ENCODE data around the gene GEMIN7. TPM values are rescaled to one million over a fixed set of nuclear protein-coding genes. Genes with fewer than 3 reads are reported as not detected.
A peak's percentile ranks its signal among the peaks of the same experiment; 100 is the strongest.

Gene GEMIN7
- total RNA-seq, 1 donor from 2014 or later, result 46.0 TPM

DNA sequence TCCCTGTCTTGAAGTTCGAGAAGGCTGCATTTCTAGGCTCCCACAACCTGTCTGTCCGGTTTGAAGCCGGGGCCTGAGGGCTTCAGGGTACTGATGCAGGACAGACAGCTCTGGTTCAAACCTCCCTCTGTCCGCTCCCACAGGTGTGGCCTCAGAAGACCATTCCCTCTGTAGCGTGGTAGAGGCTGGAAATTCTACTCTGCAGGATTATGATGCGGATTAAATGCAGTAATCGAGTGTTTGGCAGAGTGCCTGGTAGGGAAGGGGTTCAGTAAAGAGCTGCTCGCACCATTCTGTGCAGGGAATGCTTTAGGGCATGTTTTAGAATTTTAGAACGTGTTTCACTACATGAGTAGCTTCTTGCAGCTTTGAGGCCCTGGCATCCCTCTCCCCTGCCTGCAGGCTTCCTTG, 44.4 kb downstream of the GEMIN7 start:
- Mint-ChIP-seq H3K36me3 (ENCODE audit: low read depth, unreplicated experiment) (peaks cover 2% of the 10 kb centered on the region), H3K9me3 (ENCODE audit: unreplicated experiment) (no peaks in the 10 kb centered on the region), H3K27ac (ENCODE audit: unreplicated experiment) (no peak overlapping the region), H3K4me3 (ENCODE audit: unreplicated experiment) (no peak overlapping the region), H3K4me1 (ENCODE audit: low read depth, unreplicated experiment) (no peaks in the 10 kb centered on the region), H3K27me3 (ENCODE audit: low read depth, unreplicated experiment) (no peaks in the 10 kb centered on the region)
- Histone ChIP-seq H3K4me1 (ENCODE audit: insufficient read depth, low read length) (no peaks in the 10 kb centered on the region), H3K4me3 (ENCODE audit: insufficient read depth, low read depth, low read length) (no peak overlapping the region), H3K9me3 (ENCODE audit: insufficient read depth, low read depth, low read length) (no peaks in the 10 kb centered on the region), H4K20me1 (ENCODE audit: insufficient read depth, low read length) (peaks cover 93% of the 10 kb centered on the region), H3K27me3 (ENCODE audit: insufficient read depth, low read length) (no peaks in the 10 kb centered on the region), H3K27ac (ENCODE audit: low read depth, low read length) (no peak overlapping the region), H3K4me2 (ENCODE audit: low read length) (no peak overlapping the region), H3K79me2 (ENCODE audit: insufficient read depth, low read length) (peaks cover 85% of the 10 kb centered on the region), H3K9ac (ENCODE audit: low read length) (no peak overlapping the region), H2AFZ (ENCODE audit: low read depth, low read length) (no peak overlapping the region), H3K36me3 (ENCODE audit: insufficient read depth, low read length) (no peaks in the 10 kb centered on the region)
- TF ChIP-seq, protein P1, sequence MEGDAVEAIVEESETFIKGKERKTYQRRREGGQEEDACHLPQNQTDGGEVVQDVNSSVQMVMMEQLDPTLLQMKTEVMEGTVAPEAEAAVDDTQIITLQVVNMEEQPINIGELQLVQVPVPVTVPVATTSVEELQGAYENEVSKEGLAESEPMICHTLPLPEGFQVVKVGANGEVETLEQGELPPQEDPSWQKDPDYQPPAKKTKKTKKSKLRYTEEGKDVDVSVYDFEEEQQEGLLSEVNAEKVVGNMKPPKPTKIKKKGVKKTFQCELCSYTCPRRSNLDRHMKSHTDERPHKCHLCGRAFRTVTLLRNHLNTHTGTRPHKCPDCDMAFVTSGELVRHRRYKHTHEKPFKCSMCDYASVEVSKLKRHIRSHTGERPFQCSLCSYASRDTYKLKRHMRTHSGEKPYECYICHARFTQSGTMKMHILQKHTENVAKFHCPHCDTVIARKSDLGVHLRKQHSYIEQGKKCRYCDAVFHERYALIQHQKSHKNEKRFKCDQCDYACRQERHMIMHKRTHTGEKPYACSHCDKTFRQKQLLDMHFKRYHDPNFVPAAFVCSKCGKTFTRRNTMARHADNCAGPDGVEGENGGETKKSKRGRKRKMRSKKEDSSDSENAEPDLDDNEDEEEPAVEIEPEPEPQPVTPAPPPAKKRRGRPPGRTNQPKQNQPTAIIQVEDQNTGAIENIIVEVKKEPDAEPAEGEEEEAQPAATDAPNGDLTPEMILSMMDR (IDR thresholded peaks at IDR 0.05; ENCODE audit: insufficient read depth, low read depth, low read length), result no peak
- TF ChIP-seq EZH2 (IDR thresholded peaks at IDR 0.05; ENCODE audit: insufficient read depth, low read length), result no peak
- FAIRE-seq (no peak), DNase-seq (ENCODE audit: low read depth) (no peak)

DNA sequence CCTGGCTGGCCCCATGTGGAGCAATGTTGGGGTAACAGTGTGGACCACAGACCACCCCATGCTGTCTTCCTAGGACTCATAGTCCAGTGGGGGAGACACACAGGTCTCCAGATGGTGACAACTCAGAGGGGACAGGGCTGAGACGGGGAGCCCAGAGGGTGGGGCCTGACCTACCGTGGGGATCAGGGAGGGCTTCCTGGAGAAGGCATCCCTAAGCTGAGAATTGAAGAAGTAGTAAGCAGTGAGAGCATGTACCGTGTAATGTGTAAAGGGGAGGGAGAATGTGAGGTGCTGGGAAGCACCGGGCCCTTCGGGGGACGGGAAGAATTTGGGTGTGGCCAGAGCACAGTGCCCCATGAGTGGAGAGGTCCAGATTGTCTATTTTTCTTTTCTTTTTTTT, 45.0 kb downstream of the GEMIN7 start:
- Histone ChIP-seq H2AFZ (ENCODE audit: low read depth, low read length) (no peak overlapping the region), H4K20me1 (ENCODE audit: insufficient read depth, low read length) (peaks cover 93% of the 10 kb centered on the region), H3K27ac (ENCODE audit: low read depth, low read length) (no peak overlapping the region), H3K4me3 (ENCODE audit: insufficient read depth, low read depth, low read length) (no peak overlapping the region), H3K36me3 (ENCODE audit: insufficient read depth, low read length) (no peaks in the 10 kb centered on the region), H3K4me2 (ENCODE audit: low read length) (no peak overlapping the region), H3K79me2 (ENCODE audit: insufficient read depth, low read length) (peaks cover 88% of the 10 kb centered on the region), H3K27me3 (ENCODE audit: insufficient read depth, low read length) (no peaks in the 10 kb centered on the region), H3K9ac (ENCODE audit: low read length) (no peak overlapping the region), H3K9me3 (ENCODE audit: insufficient read depth, low read depth, low read length) (no peaks in the 10 kb centered on the region), H3K4me1 (ENCODE audit: insufficient read depth, low read length) (no peaks in the 10 kb centered on the region)
- Mint-ChIP-seq H3K4me3 (ENCODE audit: unreplicated experiment) (no peak overlapping the region), H3K9me3 (ENCODE audit: unreplicated experiment) (no peaks in the 10 kb centered on the region), H3K4me1 (ENCODE audit: low read depth, unreplicated experiment) (no peaks in the 10 kb centered on the region), H3K36me3 (ENCODE audit: low read depth, unreplicated experiment) (peaks cover 2% of the 10 kb centered on the region), H3K27me3 (ENCODE audit: low read depth, unreplicated experiment) (no peaks in the 10 kb centered on the region), H3K27ac (ENCODE audit: unreplicated experiment) (peak overlapping the region; percentile 43)
- DNase-seq (ENCODE audit: low read depth) (no peak), FAIRE-seq (no peak)
- TF ChIP-seq EZH2 (IDR thresholded peaks at IDR 0.05; ENCODE audit: insufficient read depth, low read length), result no peak
- TF ChIP-seq, protein P1 (IDR thresholded peaks at IDR 0.05; ENCODE audit: insufficient read depth, low read depth, low read length), result no peak

GRCh38 chr19:45125360-45125759, 46.3 kb downstream of the GEMIN7 start:
- H3K4me3 ChIP-seq (ENCODE audit: insufficient read depth, low read depth, low read length), result no peak overlapping the region
- no peak overlapping the region for H3K9ac ChIP-seq (ENCODE audit: low read length)
- H4K20me1 ChIP-seq (ENCODE audit: insufficient read depth, low read length), result peaks cover 95% of the 10 kb centered on the region
- no peak overlapping the region for H2AFZ ChIP-seq (ENCODE audit: low read depth, low read length)
- TF ChIP-seq, protein P1 (IDR thresholded peaks at IDR 0.05; ENCODE audit: insufficient read depth, low read depth, low read length), result no peak
- TF ChIP-seq EZH2 (IDR thresholded peaks at IDR 0.05; ENCODE audit: insufficient read depth, low read length), result no peak
- Mint-ChIP-seq H3K27me3 (ENCODE audit: low read depth, unreplicated experiment) (no peaks in the 10 kb centered on the region), H3K27ac (ENCODE audit: unreplicated experiment) (no peak overlapping the region), H3K4me1 (ENCODE audit: low read depth, unreplicated experiment) (no peaks in the 10 kb centered on the region), H3K36me3 (ENCODE audit: low read depth, unreplicated experiment) (peaks cover 2% of the 10 kb centered on the region), H3K9me3 (ENCODE audit: unreplicated experiment) (no peaks in the 10 kb centered on the region), H3K4me3 (ENCODE audit: unreplicated experiment) (no peak overlapping the region)
- no peaks in the 10 kb centered on the region for H3K27me3 ChIP-seq (ENCODE audit: insufficient read depth, low read length)
- H3K36me3 ChIP-seq (ENCODE audit: insufficient read depth, low read length), result no peaks in the 10 kb centered on the region
- H3K27ac ChIP-seq (ENCODE audit: low read depth, low read length), result no peak overlapping the region
- H3K4me2 ChIP-seq (ENCODE audit: low read length), result no peak overlapping the region
- FAIRE-seq, result no peak
- H3K9me3 ChIP-seq (ENCODE audit: insufficient read depth, low read depth, low read length), result no peaks in the 10 kb centered on the region
- no peak for DNase-seq (ENCODE audit: low read depth)
- no peaks in the 10 kb centered on the region for H3K4me1 ChIP-seq (ENCODE audit: insufficient read depth, low read length)
- H3K79me2 ChIP-seq (ENCODE audit: insufficient read depth, low read length), result peaks cover 89% of the 10 kb centered on the region

Data from astrocyte (in vitro differentiated cells and primary cell).